Measurements from ENCODE around the gene NKD2. TPM values are rescaled to one million over a fixed set of nuclear protein-coding genes. Genes with fewer than 3 reads are reported as not detected.
"Not testable (repeated sequence)": the region's sequence is repeated elsewhere in the genome, so short reads cannot be mapped to it uniquely, and the experiment has no call there.

Gene NKD2
- total and polyA plus RNA-seq, 2 experiments from 2014 or later = 9.0 to 11.9 TPM

- not testable (repeated sequence) for ATAC-seq; H3K4me1 Mint-ChIP-seq; DNase-seq (ENCODE audit: low spot score)
Observed at GRCh38 chr5:1061292-1061691, 52.7 kb downstream of the NKD2 start.

GRCh38 chr5:1061916-1062315 is 53.3 kb downstream of the NKD2 start:
- no peaks in the 10 kb centered on the region for H3F3A ChIP-seq (replicated peaks; ENCODE audit: low read depth)
- H3K4me2 ChIP-seq = no peak overlapping the region
- H3K4me3 Mint-ChIP-seq = no peak overlapping the region
- H3K4me1 ChIP-seq (ENCODE audit: insufficient read depth) = no peaks in the 10 kb centered on the region
- ATAC-seq (no peak), DNase-seq (ENCODE audit: low spot score) (no peak)
- no peaks in the 10 kb centered on the region for H3K4me1 Mint-ChIP-seq
- H4K20me1 ChIP-seq (replicated peaks; ENCODE audit: insufficient read depth) = no peaks in the 10 kb centered on the region
- H3K27ac ChIP-seq (ENCODE audit: low read depth) = no peak overlapping the region
- no peak overlapping the region for H3K4me3 ChIP-seq
- no peaks in the 10 kb centered on the region for H3K27me3 ChIP-seq (ENCODE audit: insufficient read depth)
- peaks cover 25% of the 10 kb centered on the region for H3K36me3 Mint-ChIP-seq (ENCODE audit: low read depth)
- no peaks in the 10 kb centered on the region for H3K36me3 ChIP-seq (ENCODE audit: insufficient read depth)
- H3K79me2 ChIP-seq (replicated peaks; ENCODE audit: insufficient read depth) = no peaks in the 10 kb centered on the region
- H3K27me3 Mint-ChIP-seq (ENCODE audit: insufficient read depth, low read depth, poor library complexity) = peaks cover 7% of the 10 kb centered on the region
- H2AFZ ChIP-seq = no peak overlapping the region
- no peaks in the 10 kb centered on the region for H3K9me2 ChIP-seq (ENCODE audit: insufficient read depth)
- no peak overlapping the region; the same call in 1 of the 2 replicates for H3K27ac Mint-ChIP-seq
- H3K9me3 Mint-ChIP-seq = no peaks in the 10 kb centered on the region
- TF ChIP-seq CTCF (conservative IDR thresholded peaks at IDR 0.05; ENCODE audit: low read depth in 2 of 2) (no peak), NANOG (IDR thresholded peaks at IDR 0.05; ENCODE audit: borderline replicate concordance) (no peak), EZH2 (IDR thresholded peaks at IDR 0.05; ENCODE audit: low read depth, unreplicated experiment) (no peak), CREB1 (CRISPR knock-in tag; IDR thresholded peaks at IDR 0.05; ENCODE audit: low read depth) (no peak), POLR2AphosphoS5 (IDR thresholded peaks at IDR 0.05; ENCODE audit: low read depth) (no peak), EZH2phosphoT487 (IDR thresholded peaks at IDR 0.05; ENCODE audit: unreplicated experiment) (no peak), ZNF331 (CRISPR knock-in tag; IDR thresholded peaks at IDR 0.05; ENCODE audit: low read depth) (no peak), ZNF114 (CRISPR knock-in tag; IDR thresholded peaks at IDR 0.05) (no peak), JUNB (IDR thresholded peaks at IDR 0.05; ENCODE audit: unreplicated experiment) (no peak)
- TF ChIP-seq, protein P1, sequence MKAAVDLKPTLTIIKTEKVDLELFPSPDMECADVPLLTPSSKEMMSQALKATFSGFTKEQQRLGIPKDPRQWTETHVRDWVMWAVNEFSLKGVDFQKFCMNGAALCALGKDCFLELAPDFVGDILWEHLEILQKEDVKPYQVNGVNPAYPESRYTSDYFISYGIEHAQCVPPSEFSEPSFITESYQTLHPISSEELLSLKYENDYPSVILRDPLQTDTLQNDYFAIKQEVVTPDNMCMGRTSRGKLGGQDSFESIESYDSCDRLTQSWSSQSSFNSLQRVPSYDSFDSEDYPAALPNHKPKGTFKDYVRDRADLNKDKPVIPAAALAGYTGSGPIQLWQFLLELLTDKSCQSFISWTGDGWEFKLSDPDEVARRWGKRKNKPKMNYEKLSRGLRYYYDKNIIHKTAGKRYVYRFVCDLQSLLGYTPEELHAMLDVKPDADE (IDR thresholded peaks at IDR 0.05) = no peak
- TF ChIP-seq, protein P2, sequence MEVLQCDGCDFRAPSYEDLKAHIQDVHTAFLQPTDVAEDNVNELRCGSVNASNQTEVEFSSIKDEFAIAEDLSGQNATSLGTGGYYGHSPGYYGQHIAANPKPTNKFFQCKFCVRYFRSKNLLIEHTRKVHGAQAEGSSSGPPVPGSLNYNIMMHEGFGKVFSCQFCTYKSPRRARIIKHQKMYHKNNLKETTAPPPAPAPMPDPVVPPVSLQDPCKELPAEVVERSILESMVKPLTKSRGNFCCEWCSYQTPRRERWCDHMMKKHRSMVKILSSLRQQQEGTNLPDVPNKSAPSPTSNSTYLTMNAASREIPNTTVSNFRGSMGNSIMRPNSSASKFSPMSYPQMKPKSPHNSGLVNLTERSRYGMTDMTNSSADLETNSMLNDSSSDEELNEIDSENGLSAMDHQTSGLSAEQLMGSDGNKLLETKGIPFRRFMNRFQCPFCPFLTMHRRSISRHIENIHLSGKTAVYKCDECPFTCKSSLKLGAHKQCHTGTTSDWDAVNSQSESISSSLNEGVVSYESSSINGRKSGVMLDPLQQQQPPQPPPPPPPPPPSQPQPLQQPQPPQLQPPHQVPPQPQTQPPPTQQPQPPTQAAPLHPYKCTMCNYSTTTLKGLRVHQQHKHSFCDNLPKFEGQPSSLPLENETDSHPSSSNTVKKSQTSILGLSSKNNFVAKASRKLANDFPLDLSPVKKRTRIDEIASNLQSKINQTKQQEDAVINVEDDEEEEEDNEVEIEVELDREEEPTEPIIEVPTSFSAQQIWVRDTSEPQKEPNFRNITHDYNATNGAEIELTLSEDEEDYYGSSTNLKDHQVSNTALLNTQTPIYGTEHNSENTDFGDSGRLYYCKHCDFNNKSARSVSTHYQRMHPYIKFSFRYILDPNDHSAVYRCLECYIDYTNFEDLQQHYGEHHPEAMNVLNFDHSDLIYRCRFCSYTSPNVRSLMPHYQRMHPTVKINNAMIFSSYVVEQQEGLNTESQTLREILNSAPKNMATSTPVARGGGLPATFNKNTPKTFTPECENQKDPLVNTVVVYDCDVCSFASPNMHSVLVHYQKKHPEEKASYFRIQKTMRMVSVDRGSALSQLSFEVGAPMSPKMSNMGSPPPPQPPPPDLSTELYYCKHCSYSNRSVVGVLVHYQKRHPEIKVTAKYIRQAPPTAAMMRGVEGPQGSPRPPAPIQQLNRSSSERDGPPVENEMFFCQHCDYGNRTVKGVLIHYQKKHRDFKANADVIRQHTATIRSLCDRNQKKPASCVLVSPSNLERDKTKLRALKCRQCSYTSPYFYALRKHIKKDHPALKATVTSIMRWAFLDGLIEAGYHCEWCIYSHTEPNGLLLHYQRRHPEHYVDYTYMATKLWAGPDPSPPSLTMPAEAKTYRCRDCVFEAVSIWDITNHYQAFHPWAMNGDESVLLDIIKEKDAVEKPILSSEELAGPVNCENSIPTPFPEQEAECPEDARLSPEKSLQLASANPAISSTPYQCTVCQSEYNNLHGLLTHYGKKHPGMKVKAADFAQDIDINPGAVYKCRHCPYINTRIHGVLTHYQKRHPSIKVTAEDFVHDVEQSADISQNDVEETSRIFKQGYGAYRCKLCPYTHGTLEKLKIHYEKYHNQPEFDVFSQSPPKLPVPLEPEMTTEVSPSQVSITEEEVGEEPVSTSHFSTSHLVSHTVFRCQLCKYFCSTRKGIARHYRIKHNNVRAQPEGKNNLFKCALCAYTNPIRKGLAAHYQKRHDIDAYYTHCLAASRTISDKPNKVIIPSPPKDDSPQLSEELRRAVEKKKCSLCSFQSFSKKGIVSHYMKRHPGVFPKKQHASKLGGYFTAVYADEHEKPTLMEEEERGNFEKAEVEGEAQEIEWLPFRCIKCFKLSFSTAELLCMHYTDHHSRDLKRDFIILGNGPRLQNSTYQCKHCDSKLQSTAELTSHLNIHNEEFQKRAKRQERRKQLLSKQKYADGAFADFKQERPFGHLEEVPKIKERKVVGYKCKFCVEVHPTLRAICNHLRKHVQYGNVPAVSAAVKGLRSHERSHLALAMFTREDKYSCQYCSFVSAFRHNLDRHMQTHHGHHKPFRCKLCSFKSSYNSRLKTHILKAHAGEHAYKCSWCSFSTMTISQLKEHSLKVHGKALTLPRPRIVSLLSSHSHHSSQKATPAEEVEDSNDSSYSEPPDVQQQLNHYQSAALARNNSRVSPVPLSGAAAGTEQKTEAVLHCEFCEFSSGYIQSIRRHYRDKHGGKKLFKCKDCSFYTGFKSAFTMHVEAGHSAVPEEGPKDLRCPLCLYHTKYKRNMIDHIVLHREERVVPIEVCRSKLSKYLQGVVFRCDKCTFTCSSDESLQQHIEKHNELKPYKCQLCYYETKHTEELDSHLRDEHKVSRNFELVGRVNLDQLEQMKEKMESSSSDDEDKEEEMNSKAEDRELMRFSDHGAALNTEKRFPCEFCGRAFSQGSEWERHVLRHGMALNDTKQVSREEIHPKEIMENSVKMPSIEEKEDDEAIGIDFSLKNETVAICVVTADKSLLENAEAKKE (CRISPR knock-in tag; IDR thresholded peaks at IDR 0.05) = no peak

More at GRCh38 chr5:1061292-1061691, 52.7 kb downstream of the NKD2 start:
- not testable (repeated sequence) for H3K36me3 ChIP-seq (ENCODE audit: insufficient read depth); H2AFZ ChIP-seq; H3K27ac ChIP-seq (ENCODE audit: low read depth); H3K27ac Mint-ChIP-seq; H3K27me3 Mint-ChIP-seq (ENCODE audit: insufficient read depth, low read depth, poor library complexity); H3K4me3 ChIP-seq; H3K9me3 Mint-ChIP-seq; H3K4me1 ChIP-seq (ENCODE audit: insufficient read depth); H3K4me2 ChIP-seq; H3K79me2 ChIP-seq (replicated peaks; ENCODE audit: insufficient read depth); H3K9me2 ChIP-seq (ENCODE audit: insufficient read depth); H4K20me1 ChIP-seq (replicated peaks; ENCODE audit: insufficient read depth); H3K27me3 ChIP-seq (ENCODE audit: insufficient read depth); H3F3A ChIP-seq (replicated peaks; ENCODE audit: low read depth); H3K4me3 Mint-ChIP-seq
- H3K36me3 Mint-ChIP-seq (ENCODE audit: low read depth) = peaks cover 21% of the 10 kb centered on the region

Measured in GM23338 (cell line).